Natural killer cell (primary cell): ENCODE results near the gene GTF2I. TPM values are rescaled to one million over a fixed set of nuclear protein-coding genes. Genes with fewer than 3 reads are reported as not detected.

ENCODE experiments used
- ATAC-seq, 3 donors: fragments of 150-1000 bp in 2 of 3; fragments of 200-7000 bp in 1 of 3; cut with Tn5 transposase; 1 replicate in 1 of 3; 2 replicates in 2 of 3; pipeline ENCODE4 v1.10.0; 2021; ENCODE audit warnings: mild to moderate bottlenecking in 2 of 3, moderate library complexity in 2 of 3
- DNase-seq, 2 donors: peaks; one replicate each; pipeline versions ENCODE4 v3.0.0 to v3.0.0-alpha.2; 2013 to 2021; ENCODE audit warnings: mixed read lengths in 1 of 2
- H3K27ac ChIP-seq: one replicate; pipeline ENCODE4 v1.5.1; 2013; ENCODE audit warnings: mild to moderate bottlenecking, low read length
- H3K27me3 ChIP-seq: one replicate; pipeline ENCODE4 v1.6.1; 2013; ENCODE audit warnings: low read length; ENCODE audit not compliant: control insufficient read depth, insufficient read depth
- H3K36me3 ChIP-seq: one replicate; pipeline ENCODE4 v1.6.1; 2013; ENCODE audit warnings: low read length; ENCODE audit not compliant: control insufficient read depth, insufficient read depth
- H3K4me1 ChIP-seq: one replicate; pipeline ENCODE4 v1.6.1; 2013; ENCODE audit warnings: low read length; ENCODE audit not compliant: control insufficient read depth, insufficient read depth
- H3K4me3 ChIP-seq: one replicate; pipeline ENCODE4 v1.5.1; 2013; ENCODE audit warnings: low read length
- H3K9me3 ChIP-seq: one replicate; pipeline ENCODE4 v1.6.1; 2013; ENCODE audit warnings: low read length; ENCODE audit not compliant: control insufficient read depth, insufficient read depth
- H3K27ac Mint-ChIP-seq, 2 donors: one replicate each; pipeline ENCODE4 v1.8.0; 2022; ENCODE audit warnings: mild to moderate bottlenecking in 2 of 2, mixed read lengths in 2 of 2, moderate library complexity in 1 of 2
- H3K27me3 Mint-ChIP-seq, 2 donors: one replicate each; pipeline ENCODE4 v1.8.0; 2022; ENCODE audit warnings: low read depth in 2 of 2, mixed read lengths in 2 of 2
- H3K36me3 Mint-ChIP-seq: one replicate; pipeline ENCODE4 v1.8.0; 2022; ENCODE audit warnings: mixed read lengths
- H3K4me1 Mint-ChIP-seq, 2 donors: one replicate each; pipeline ENCODE4 v1.8.0; 2022; ENCODE audit warnings: mixed read lengths in 2 of 2
- H3K4me3 Mint-ChIP-seq: one replicate; pipeline ENCODE4 v1.8.0; 2022; ENCODE audit warnings: mild to moderate bottlenecking, moderate library complexity, mixed read lengths
- H3K9me3 Mint-ChIP-seq, 2 donors: one replicate each; pipeline ENCODE4 v1.8.0; 2022; ENCODE audit warnings: mixed read lengths in 2 of 2
- CTCF ChIP-seq: fragments of 200-600 bp; IDR thresholded peaks from one replicate; pipeline ENCODE4 v1.8.0; 2022; ENCODE audit warnings: antibody characterized with exemption
- WGBS: methylation state at CpG from one replicate; pipeline ENCODE4 v1.1.7; 2013; ENCODE audit warnings: missing lambda C conversion rate; ENCODE audit not compliant: insufficient coverage; 5-methylcytosine and 5-hydroxymethylcytosine counted together
- intact Hi-C: fragments of 100-400 bp; cut with micrococcal nuclease; formaldehyde crosslinking; loops from one replicate; pipeline ENCODE4 v1.14.2; 2022
- total RNA-seq, 4 donors: library from RNA; stranded (reverse); fragments of 120-200 nt in 1 of 4; gene quantifications; one replicate each; pipeline versions ENCODE4 v1.2.3 to v1.2.4, GENCODE V29; 2013 to 2022

GTF2I gene
- total RNA-seq, 3 donors from 2014 or later (not counting 1 experiment from before 2014, with no cell fraction given), result 153 to 222 (median 188) TPM

DNA sequence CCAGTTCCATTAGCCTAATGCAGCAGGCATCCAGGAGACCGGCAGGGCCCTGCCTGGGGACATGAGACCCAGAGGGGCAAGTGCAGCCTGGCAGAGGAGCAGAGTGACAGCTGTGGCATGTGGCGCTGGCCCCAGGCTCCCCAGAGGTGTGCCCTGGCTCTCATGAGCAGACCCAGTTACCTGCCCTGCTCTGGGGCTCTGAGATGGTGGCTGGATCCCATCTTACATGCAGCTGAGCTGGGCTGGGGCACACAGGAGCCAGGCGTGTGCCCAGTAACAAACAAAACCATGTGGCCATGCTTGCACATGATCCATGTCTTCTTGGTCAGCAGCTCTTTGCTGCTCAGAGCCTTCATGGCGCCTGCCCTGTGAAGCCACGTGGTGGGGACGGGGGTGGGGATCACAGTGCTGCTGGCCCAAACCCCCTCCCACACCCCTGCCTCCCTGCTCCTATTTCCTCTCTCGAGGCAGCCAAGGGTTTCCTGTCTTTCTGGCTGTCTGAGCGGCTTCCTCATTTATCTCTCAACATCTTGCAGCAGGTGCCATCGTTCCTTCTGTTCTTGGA is 40.3 kb upstream of the GTF2I start:
- Histone ChIP-seq H3K9me3 (no peaks in the 10 kb centered on the region), H3K4me1 (peaks cover 10% of the 10 kb centered on the region), H3K36me3 (no peaks in the 10 kb centered on the region), H3K27me3 (no peaks in the 10 kb centered on the region), H3K4me3 (no peak overlapping the region), H3K27ac (no peak overlapping the region)
- no peak overlapping the region for H3K27ac Mint-ChIP-seq
- DNase-seq (peak in 1 of 2 donors; percentile 39), ATAC-seq (no peak)
- no peaks in the 10 kb centered on the region for H3K27me3 Mint-ChIP-seq
- no peak overlapping the region for H3K4me3 Mint-ChIP-seq
- peaks cover 0 to 4% of the 10 kb centered on the region in 2 donors for H3K4me1 Mint-ChIP-seq
- no peaks in the 10 kb centered on the region for H3K9me3 Mint-ChIP-seq
- WGBS, result 37% methylated on average over 9 of the region's 9 CpGs
- H3K36me3 Mint-ChIP-seq, result no peaks in the 10 kb centered on the region
- intact Hi-C loops, result no loop called here
- no peak for TF ChIP-seq CTCF

DNA sequence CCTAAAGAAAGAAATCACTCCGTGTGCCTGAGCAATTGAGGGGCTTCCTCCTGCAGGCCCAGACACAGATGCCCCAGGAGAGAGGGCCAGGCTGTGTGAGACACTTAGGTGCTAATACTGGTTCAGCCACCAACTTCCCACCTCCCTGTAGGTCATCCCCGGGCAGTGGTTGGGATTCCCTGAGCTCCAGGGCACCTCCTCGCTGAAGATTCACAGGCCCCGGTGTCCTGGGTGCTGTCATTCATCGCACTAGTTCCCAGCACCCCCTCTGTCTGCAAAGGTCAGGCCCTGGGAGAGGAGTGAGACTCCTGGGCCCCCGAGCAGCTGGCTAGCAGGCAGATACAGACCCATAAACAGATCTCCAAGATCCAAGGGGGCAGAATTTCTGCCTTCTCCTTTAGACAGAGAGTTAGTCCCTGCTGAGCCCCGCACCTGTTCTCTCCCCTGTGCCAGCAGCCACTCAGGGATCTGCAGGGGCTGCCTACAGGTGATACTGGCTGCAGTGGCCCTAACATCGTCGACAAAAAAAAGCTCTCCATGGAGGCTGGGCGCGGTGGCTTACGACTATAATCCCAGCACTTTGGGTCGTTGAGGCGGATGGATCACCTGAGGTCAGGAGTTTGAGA is 38.2 kb upstream of the GTF2I start:
- Histone ChIP-seq H3K4me1 (peaks cover 10% of the 10 kb centered on the region), H3K27ac (no peak overlapping the region), H3K9me3 (no peaks in the 10 kb centered on the region), H3K27me3 (no peaks in the 10 kb centered on the region), H3K36me3 (no peaks in the 10 kb centered on the region), H3K4me3 (no peak overlapping the region)
- intact Hi-C loops, result no loop called here
- Mint-ChIP-seq H3K4me3 (no peak overlapping the region), H3K4me1 (peaks cover 0 to 4% of the 10 kb centered on the region in 2 donors), H3K27ac (no peak overlapping the region), H3K36me3 (no peaks in the 10 kb centered on the region), H3K9me3 (no peaks in the 10 kb centered on the region), H3K27me3 (no peaks in the 10 kb centered on the region)
- DNase-seq, result no peak
- no peak for TF ChIP-seq CTCF
- 94% methylated on average over 14 of the region's 14 CpGs for WGBS
- ATAC-seq, result no peak

GRCh38 chr7:74622228-74622749 is 35.2 kb upstream of the GTF2I start:
- Histone ChIP-seq H3K4me1 (peaks cover 4% of the 10 kb centered on the region), H3K4me3 (no peak overlapping the region), H3K9me3 (no peaks in the 10 kb centered on the region), H3K36me3 (no peaks in the 10 kb centered on the region), H3K27ac (no peak overlapping the region), H3K27me3 (no peaks in the 10 kb centered on the region)
- Mint-ChIP-seq H3K27me3 (no peaks in the 10 kb centered on the region), H3K4me1 (no peaks in the 10 kb centered on the region), H3K27ac (no peak overlapping the region), H3K9me3 (no peaks in the 10 kb centered on the region), H3K4me3 (no peak overlapping the region), H3K36me3 (no peaks in the 10 kb centered on the region)
- ATAC-seq (no peak), DNase-seq (no peak)
- TF ChIP-seq CTCF, result no peak
- intact Hi-C loops, result no loop called here
- WGBS, result 95% methylated on average over 4 of the region's 5 CpGs
